NCI-H2029 treated with DMSO at 0.1 percent for 48 hours (cell line): ENCODE results near the gene ANKRD33.
"Not testable (repeated sequence)": the region's sequence is repeated elsewhere in the genome, so short reads cannot be mapped to it uniquely, and the experiment has no call there.

Experiments
- DNase-seq: peaks from one replicate; lab custom pipeline; 2025; lab: John Stamatoyannopoulos, UW

The ANKRD33 gene

GRCh38 chr12:51883998-51884675, 3.8 kb upstream of the ANKRD33 start:
- DNase-seq: no peak

- DNase-seq: no peak
Measured at GRCh38 chr12:51884676-51885229, 3.1 kb upstream of the ANKRD33 start.

GRCh38 chr12:51885294-51886020, 2.4 kb upstream of the ANKRD33 start:
- not testable (repeated sequence) for DNase-seq

GRCh38 chr12:51886021-51886710, 1.7 kb upstream of the ANKRD33 start:
- DNase-seq: no peak

GRCh38 chr12:51888316-51889215, 663 bp downstream of the ANKRD33 start:
- DNase-seq: no peak

- DNase-seq: no peak
Measured at GRCh38 chr12:51889216-51890132, 1.6 kb downstream of the ANKRD33 start.

GRCh38 chr12:51890133-51890464, 2.2 kb downstream of the ANKRD33 start:
- no peak for DNase-seq

- no peak for DNase-seq
Measured at GRCh38 chr12:51890511-51891171, 2.7 kb downstream of the ANKRD33 start.

GRCh38 chr12:51891843-51892242, 3.9 kb downstream of the ANKRD33 start:
- DNase-seq: no peak

GRCh38 chr12:51893786-51894185, 5.9 kb downstream of the ANKRD33 start:
- no peak for DNase-seq

- no peak for DNase-seq
Measured at GRCh38 chr12:51895378-51896135, 7.7 kb downstream of the ANKRD33 start.

GRCh38 chr12:51896236-51896635, 8.3 kb downstream of the ANKRD33 start:
- DNase-seq: no peak

GRCh38 chr12:51897181-51897580, 9.3 kb downstream of the ANKRD33 start:
- DNase-seq: no peak

- DNase-seq: no peak
Measured at GRCh38 chr12:51898506-51898905, 10.6 kb downstream of the ANKRD33 start.

GRCh38 chr12:51898937-51899336, 11.0 kb downstream of the ANKRD33 start:
- DNase-seq: no peak

GRCh38 chr12:51900323-51900889, 12.5 kb downstream of the ANKRD33 start:
- DNase-seq: no peak

- no peak for DNase-seq
Measured at GRCh38 chr12:51901121-51901817, 13.4 kb downstream of the ANKRD33 start.

- DNase-seq: no peak
Measured at GRCh38 chr12:51901881-51902280, 14.0 kb downstream of the ANKRD33 start.
